Keratinocyte (primary cell): ENCODE measurements around the gene EPHA1. TPM values are rescaled to one million over a fixed set of nuclear protein-coding genes. Genes with fewer than 3 reads are reported as not detected.

Source experiments
- DNase-seq: peaks from one replicate; pipeline ENCODE4 v3.0.0-alpha.2; 2011; ENCODE audit warnings: low read depth, missing footprints, low spot score
- FAIRE-seq: peaks from 2 replicates; lab custom pipeline; 2011; peaks lifted over from hg19 to GRCh38; lab: Jason Lieb, UNC
- H2AFZ ChIP-seq: 2 replicates; pipeline ENCODE4 v1.6.0; 2012; ENCODE audit warnings: low read length, control low read depth, inconsistent platforms; ENCODE audit not compliant: control insufficient read depth
- H3K27ac ChIP-seq: 2 replicates; pipeline ENCODE4 v1.5.1; 2011; ENCODE audit warnings: low read length; ENCODE audit not compliant: control insufficient read depth, insufficient read depth
- H3K27me3 ChIP-seq: 3 replicates; pipeline ENCODE4 v1.6.0; 2011; ENCODE audit warnings: low read length; ENCODE audit not compliant: control insufficient read depth, insufficient read depth; ENCODE audit errors: extremely low read depth
- H3K36me3 ChIP-seq, 2 experiments: 2 replicates in 1 of 2; 3 replicates in 1 of 2; pipeline ENCODE4 v1.5.1; 2011; ENCODE audit warnings: low read length in 2 of 2, mild to moderate bottlenecking in 1 of 2; ENCODE audit not compliant: control insufficient read depth in 2 of 2, insufficient read depth in 2 of 2; ENCODE audit errors: extremely low read depth in 1 of 2
- H3K4me1 ChIP-seq: 3 replicates; pipeline ENCODE4 v1.5.1; 2011; ENCODE audit warnings: low read length; ENCODE audit not compliant: control insufficient read depth, insufficient read depth; ENCODE audit errors: extremely low read depth
- H3K4me2 ChIP-seq: 3 replicates; pipeline ENCODE4 v1.6.0; 2011; ENCODE audit warnings: low read depth, low read length; ENCODE audit not compliant: control insufficient read depth, insufficient read depth; ENCODE audit errors: extremely low read depth
- H3K4me3 ChIP-seq, 3 experiments: fragments of 200-600 bp in 1 of 3; sonication (generic) in 1 of 3; 2 replicates in 2 of 3; 3 replicates in 1 of 3; pipeline ENCODE4 v1.5.1; 2011 to 2016; ENCODE audit warnings: low read length in 3 of 3, mild to moderate bottlenecking in 3 of 3, control low read depth in 2 of 3, inconsistent platforms in 1 of 3, low read depth in 1 of 3, mixed read lengths in 1 of 3, mixed run types in 1 of 3, moderate library complexity in 1 of 3; ENCODE audit not compliant: control insufficient read depth in 2 of 3, insufficient read depth in 2 of 3; ENCODE audit errors: extremely low read depth in 1 of 3
- H3K79me2 ChIP-seq: 2 replicates; pipeline ENCODE4 v1.6.0; 2012; ENCODE audit warnings: low read length; ENCODE audit not compliant: control insufficient read depth, insufficient read depth
- H3K9ac ChIP-seq: 3 replicates; pipeline ENCODE4 v1.6.0; 2011; ENCODE audit warnings: low read length; ENCODE audit not compliant: control insufficient read depth, insufficient read depth; ENCODE audit errors: extremely low read depth
- H3K9me1 ChIP-seq: 3 replicates; pipeline ENCODE4 v1.6.0; 2011; ENCODE audit warnings: low read length; ENCODE audit not compliant: control insufficient read depth, insufficient read depth; ENCODE audit errors: extremely low read depth
- H3K9me3 ChIP-seq: 2 replicates; pipeline ENCODE4 v1.5.1; 2012; ENCODE audit warnings: low read depth, low read length; ENCODE audit not compliant: control insufficient read depth
- H4K20me1 ChIP-seq: 3 replicates; pipeline ENCODE4 v1.6.0; 2011; ENCODE audit warnings: low read length; ENCODE audit not compliant: control insufficient read depth, insufficient read depth; ENCODE audit errors: extremely low read depth
- CTCF ChIP-seq, 3 experiments: IDR thresholded peaks in 1 of 3; conservative IDR thresholded peaks in 1 of 3; optimal IDR thresholded peaks in 1 of 3; 2 replicates in 2 of 3; 3 replicates in 1 of 3; pipeline versions ENCODE3 to v1.5.1; 2011; ENCODE audit warnings: low read length in 3 of 3, mild to moderate bottlenecking in 3 of 3, moderate library complexity in 2 of 3, control low read depth in 1 of 3, inconsistent platforms in 1 of 3; ENCODE audit not compliant: insufficient read depth in 2 of 3; ENCODE audit errors: extremely low read depth in 1 of 3
- EZH2 ChIP-seq: IDR thresholded peaks from one replicate; pipeline ENCODE4 v1.6.1; 2012; ENCODE audit warnings: inconsistent platforms, mild to moderate bottlenecking, low read length, moderate library complexity
- dilution Hi-C: fragments of 300-500 bp; cut with MboI; formaldehyde crosslinking; loops from one replicate; pipeline ENCODE4 v1.7.0; 2020; ENCODE audit warnings: low sequenced_read_pairs; ENCODE audit not compliant: extremely low pct_ligation_motif_present
- polyA plus RNA-seq, 5 experiments: library from polyadenylated mRNA; depleted of rRNA in 3 of 5; stranded (reverse) in 3 of 5; stranded (forward) in 1 of 5; unstranded in 1 of 5; fragments of >200 nt; gene quantifications; 1 replicate in 1 of 5; 2 replicates in 3 of 5; 3 replicates in 1 of 5; pipeline versions ENCODE4 v1.2.1 to v1.2.3, GENCODE V29; 2011 to 2012; ENCODE audit warnings: missing spikeins in 2 of 5, low read depth in 1 of 5, low replicate concordance in 1 of 5

The EPHA1 gene
- polyA plus RNA-seq, 1 donor (not counting 4 experiments of a cell fraction or from before 2014, with no cell fraction given) = 31.9 TPM

GRCh38 chr7:143355450-143356385, 52.9 kb downstream of the EPHA1 start:
- Histone ChIP-seq H3K27ac (no peak overlapping the region), H4K20me1 (no peaks in the 10 kb centered on the region), H3K36me3 (no peaks in the 10 kb centered on the region), H3K4me1 (no peaks in the 10 kb centered on the region), H3K79me2 (no peaks in the 10 kb centered on the region), H3K27me3 (peaks cover 30% of the 10 kb centered on the region), H2AFZ (no peak overlapping the region), H3K9me3 (no peaks in the 10 kb centered on the region), H3K4me2 (no peak overlapping the region), H3K4me3 (no peak overlapping the region), H3K9me1 (no peaks in the 10 kb centered on the region), H3K9ac (no peak overlapping the region)
- FAIRE-seq = no peak
- TF ChIP-seq CTCF (optimal IDR thresholded peaks at IDR 0.05 in 1 of 3, IDR thresholded peaks at IDR 0.05 in 1 of 3, conservative IDR thresholded peaks at IDR 0.05 in 1 of 3; ENCODE audit: extremely low read depth in 1 of 3, insufficient read depth in 2 of 3, low read length in 3 of 3) (peak in 1 of 3 experiments; percentile 36), EZH2 (no peak)
- DNase-seq = no peak
- dilution Hi-C loops = no loop called here

DNA sequence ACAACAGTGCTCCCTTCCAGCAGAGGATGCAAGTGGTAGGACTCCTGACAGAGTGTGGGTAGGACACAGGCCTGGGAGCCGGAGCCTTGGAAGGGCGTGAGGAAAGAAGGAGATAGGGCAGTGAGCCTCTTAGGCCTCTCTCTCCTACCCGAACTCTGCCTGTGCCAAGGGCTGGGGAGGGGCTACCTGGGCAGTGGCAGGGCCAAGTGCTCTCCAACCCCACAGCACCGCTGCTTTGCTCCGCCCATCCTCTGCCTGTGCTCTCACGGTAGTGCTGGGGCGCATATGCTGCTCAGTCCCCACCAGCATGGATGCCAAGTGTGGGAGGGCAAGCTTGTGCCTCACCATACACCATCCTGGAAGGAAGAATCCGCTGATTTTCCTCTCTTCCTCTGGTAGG, 53.7 kb downstream of the EPHA1 start:
- no peak overlapping the region for H3K4me3 ChIP-seq
- FAIRE-seq = no peak
- H3K9me3 ChIP-seq = no peaks in the 10 kb centered on the region
- H2AFZ ChIP-seq = no peak overlapping the region
- no peak overlapping the region for H3K4me2 ChIP-seq
- H3K9ac ChIP-seq = no peak overlapping the region
- no peak overlapping the region for H3K27ac ChIP-seq
- H4K20me1 ChIP-seq = no peaks in the 10 kb centered on the region
- dilution Hi-C loops = no loop called here
- H3K27me3 ChIP-seq = peaks cover 25% of the 10 kb centered on the region
- no peaks in the 10 kb centered on the region for H3K4me1 ChIP-seq
- no peaks in the 10 kb centered on the region for H3K36me3 ChIP-seq
- H3K79me2 ChIP-seq = no peaks in the 10 kb centered on the region
- no peak for DNase-seq
- TF ChIP-seq EZH2 (no peak), CTCF (optimal IDR thresholded peaks at IDR 0.05 in 1 of 3, IDR thresholded peaks at IDR 0.05 in 1 of 3, conservative IDR thresholded peaks at IDR 0.05 in 1 of 3; ENCODE audit: extremely low read depth in 1 of 3, insufficient read depth in 2 of 3, low read length in 3 of 3) (no peak)
- H3K9me1 ChIP-seq = no peaks in the 10 kb centered on the region
